OCI-LY3 (cell line): ENCODE results near the gene KRT2.

Source experiments
- CTCF ChIP-seq: fragments of 200-600, 300-600 bp; sonication (generic); IDR thresholded peaks from 2 replicates; pipeline ENCODE4 v1.5.1; 2014; ENCODE audit warnings: antibody characterized with exemption, low read length, low read depth
- EZH2phosphoT487 ChIP-seq: fragments of 200-600 bp; shearing (Covaris generic); IDR thresholded peaks from 2 replicates; pipeline ENCODE4 v1.6.1; 2018; ENCODE audit warnings: antibody characterized with exemption, mixed run types, low read depth

GRCh38 chr12:52683575-52684300 is 31.7 kb upstream of the KRT2 start:
- TF ChIP-seq CTCF: no peak
- no peak for TF ChIP-seq EZH2phosphoT487
